GM21528 (cell line): ENCODE data around the gene MAEL.

Experiments
- ATAC-seq: cut with Tn5 transposase; IDR thresholded peaks from one replicate; pipeline ENCODE4 v1.9.1; 2021; ENCODE audit warnings: mild to moderate bottlenecking, moderate library complexity; ENCODE audit not compliant: unreplicated experiment, low FRiP score

The MAEL gene

GRCh38 chr1:166988974-166989515, at the start of gene MAEL:
Gene MAEL, plus strand, starts transcription at chr1:166989280. Its CDS starts 73 bp downstream, at chr1:166989353.
- no peak for ATAC-seq

GRCh38 chr1:166939741-166940375, 49.2 kb upstream of the MAEL start:
- no peak for ATAC-seq

- ATAC-seq = no peak
Observed at GRCh38 chr1:166944186-166944967, 44.7 kb upstream of the MAEL start.

- ATAC-seq = no peak
Observed at GRCh38 chr1:166947398-166948043, 41.6 kb upstream of the MAEL start.

GRCh38 chr1:166948856-166949350, 40.2 kb upstream of the MAEL start:
- no peak for ATAC-seq

GRCh38 chr1:166950156-166950555, 38.9 kb upstream of the MAEL start:
- ATAC-seq = no peak

- ATAC-seq = no peak
Observed at GRCh38 chr1:166951050-166951449, 38.0 kb upstream of the MAEL start.

GRCh38 chr1:166952002-166952746, 36.9 kb upstream of the MAEL start:
- ATAC-seq = no peak

GRCh38 chr1:166953491-166953890, 35.6 kb upstream of the MAEL start:
- no peak for ATAC-seq

- no peak for ATAC-seq
Observed at GRCh38 chr1:166956057-166956850, 32.8 kb upstream of the MAEL start.

- no peak for ATAC-seq
Observed at GRCh38 chr1:166956872-166957271, 32.2 kb upstream of the MAEL start.

GRCh38 chr1:166960858-166961474, 28.1 kb upstream of the MAEL start:
- ATAC-seq = no peak

- no peak for ATAC-seq
Observed at GRCh38 chr1:166969074-166969677, 19.9 kb upstream of the MAEL start.

GRCh38 chr1:166971252-166971651, 17.8 kb upstream of the MAEL start:
- ATAC-seq = no peak

- no peak for ATAC-seq
Observed at GRCh38 chr1:166972193-166972592, 16.9 kb upstream of the MAEL start.

GRCh38 chr1:166972826-166973225, 16.3 kb upstream of the MAEL start:
- ATAC-seq = no peak

GRCh38 chr1:166974647-166975345, 14.3 kb upstream of the MAEL start:
- peak; percentile 8 for ATAC-seq
